Gastroesophageal sphincter (tissue), 4 donors: ENCODE results near the gene PRR15L. TPM values are rescaled to one million over a fixed set of nuclear protein-coding genes. Genes with fewer than 3 reads are reported as not detected.
A peak's percentile ranks its signal among the peaks of the same experiment; 100 is the strongest.

Experiments used
- ATAC-seq: fragments of 150-250 bp; one replicate; pipeline ENCODE4 v1.9.1; 2016; ENCODE audit warnings: mild to moderate bottlenecking, moderate library complexity
- H3K27ac ChIP-seq, 4 donors: fragments of 200-600 bp; sonication (generic) in 3 of 4; 1 replicate in 3 of 4; 2 replicates in 1 of 4; pipeline ENCODE4 v1.5.1; 2016 to 2019
- H3K27me3 ChIP-seq: fragments of 200-600 bp; sonication (generic); one replicate; pipeline ENCODE4 v1.5.1; 2019
- H3K36me3 ChIP-seq, 2 donors: fragments of 200-600 bp; sonication (generic); one replicate each; pipeline ENCODE4 v1.5.1; 2019; ENCODE audit warnings: control low read depth in 1 of 2
- H3K4me1 ChIP-seq, 3 donors: fragments of 200-600 bp; sonication (generic); 1 replicate in 2 of 3; 2 replicates in 1 of 3; pipeline ENCODE4 v1.5.1; 2016 to 2019; ENCODE audit warnings: control low read depth in 2 of 3
- H3K4me3 ChIP-seq, 2 donors: fragments of 200-600 bp; sonication (generic); one replicate each; pipeline ENCODE4 v1.5.1; 2019; ENCODE audit warnings: mild to moderate bottlenecking in 1 of 2, moderate library complexity in 1 of 2
- H3K9me3 ChIP-seq, 3 donors: fragments of 200-600 bp; sonication (generic); one replicate each; pipeline ENCODE4 v1.5.1; 2017 to 2019; ENCODE audit warnings: control low read depth in 2 of 3
- EP300 ChIP-seq: sonication (generic); formaldehyde crosslinking; IDR thresholded peaks from one replicate; pipeline ENCODE4 v1.6.1; 2017; ENCODE audit warnings: antibody characterized with exemption, mild to moderate bottlenecking
- POLR2A ChIP-seq, 2 donors: fragments of 450-650 bp; IDR thresholded peaks; one replicate each; pipeline ENCODE4 v1.6.1; 2017; ENCODE audit warnings: antibody characterized with exemption in 2 of 2, mild to moderate bottlenecking in 2 of 2, moderate library complexity in 1 of 2
- POLR2AphosphoS5 ChIP-seq: sonication (generic); formaldehyde crosslinking; IDR thresholded peaks from one replicate; pipeline ENCODE4 v1.6.1; 2017; ENCODE audit warnings: antibody characterized with exemption
- WGBS, 2 donors: methylation state at CpG; one replicate each; pipeline ENCODE4 v1.1.5; 2018; ENCODE audit warnings: low coverage in 1 of 2; 5-methylcytosine and 5-hydroxymethylcytosine counted together
- total RNA-seq, 4 donors: library from RNA; depleted of rRNA; stranded (reverse); fragments of >200 nt; gene quantifications; one replicate each; pipeline ENCODE4 v1.1.0, GENCODE V29; 2016
- TF ChIP-seq, protein P1 (sequence below), 4 experiments: fragments of 200-600 bp in 2 of 4; fragments of 450-650 bp in 2 of 4; sonication (generic) in 1 of 4; IDR thresholded peaks; one replicate each; pipeline ENCODE4 v1.5.1; 2017 to 2019; ENCODE audit warnings: antibody characterized with exemption in 4 of 4, mild to moderate bottlenecking in 2 of 4, moderate library complexity in 2 of 4

Gene PRR15L
- total RNA-seq, 4 donors from 2014 or later, result 0.19 to 3.5 TPM; not detected in 2

DNA sequence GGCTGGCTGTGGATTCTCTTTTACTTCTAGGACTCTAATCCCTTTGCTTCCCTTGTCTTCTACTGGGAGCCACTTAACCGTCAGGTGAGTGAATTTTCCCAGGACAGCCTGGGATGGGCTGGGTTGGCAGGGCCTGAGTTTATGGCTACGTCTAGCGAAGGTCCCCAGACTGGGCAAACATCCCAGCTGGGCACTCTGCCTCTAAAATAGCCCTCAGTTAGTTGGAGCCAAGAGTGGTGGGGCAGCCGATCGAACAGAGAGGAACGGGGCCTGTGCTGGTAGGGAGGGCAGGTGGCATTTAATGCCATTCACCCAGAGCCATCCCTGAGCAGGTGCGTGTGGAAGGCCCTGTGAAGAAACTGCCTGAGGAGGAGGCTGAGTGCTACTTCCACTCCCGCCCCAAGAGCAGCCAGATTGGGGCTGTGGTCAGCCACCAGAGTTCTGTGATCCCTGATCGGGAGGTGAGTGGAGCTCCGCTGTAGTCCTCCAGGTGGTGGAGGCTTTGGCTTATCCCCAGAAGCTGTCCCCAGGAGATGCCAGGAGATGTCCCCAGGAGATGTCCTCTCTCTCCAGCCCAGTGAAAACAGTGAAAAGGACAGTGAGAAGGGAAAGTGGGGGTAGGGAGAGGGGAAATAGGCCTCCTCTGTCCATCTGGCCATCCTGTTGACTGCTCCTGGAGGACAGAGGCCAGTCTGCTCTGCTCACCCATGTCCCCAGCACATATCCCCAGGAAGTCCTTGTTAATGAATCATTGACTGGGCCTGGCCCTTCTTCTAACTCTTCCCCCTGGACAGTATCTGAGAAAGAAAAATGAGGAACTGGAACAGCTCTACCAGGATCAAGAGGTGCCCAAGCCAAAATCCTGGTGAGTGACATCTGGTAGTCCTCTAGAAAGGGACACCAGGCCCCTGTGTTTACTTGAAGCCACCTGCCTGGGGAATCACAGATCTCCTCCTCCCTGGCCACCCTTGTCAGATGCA, 11.9 kb downstream of the PRR15L start:
- Histone ChIP-seq H3K36me3 (peaks cover 0 to 35% of the 10 kb centered on the region in 2 donors), H3K9me3 (no peaks in the 10 kb centered on the region), H3K4me3 (no peak overlapping the region), H3K4me1 (peaks cover 2 to 58% (median 18%) of the 10 kb centered on the region in 3 donors), H3K27me3 (no peaks in the 10 kb centered on the region), H3K27ac (peak overlapping the region in 1 of 4 donors; percentile 48)
- ATAC-seq, result no peak
- 70 to 79% methylated on average over 2 to 6 of the region's 10 CpGs for WGBS, 2 donors
- TF ChIP-seq POLR2A (IDR thresholded peaks at IDR 0.05) (no peak), EP300 (no peak), POLR2AphosphoS5 (no peak)
- TF ChIP-seq, protein P1, sequence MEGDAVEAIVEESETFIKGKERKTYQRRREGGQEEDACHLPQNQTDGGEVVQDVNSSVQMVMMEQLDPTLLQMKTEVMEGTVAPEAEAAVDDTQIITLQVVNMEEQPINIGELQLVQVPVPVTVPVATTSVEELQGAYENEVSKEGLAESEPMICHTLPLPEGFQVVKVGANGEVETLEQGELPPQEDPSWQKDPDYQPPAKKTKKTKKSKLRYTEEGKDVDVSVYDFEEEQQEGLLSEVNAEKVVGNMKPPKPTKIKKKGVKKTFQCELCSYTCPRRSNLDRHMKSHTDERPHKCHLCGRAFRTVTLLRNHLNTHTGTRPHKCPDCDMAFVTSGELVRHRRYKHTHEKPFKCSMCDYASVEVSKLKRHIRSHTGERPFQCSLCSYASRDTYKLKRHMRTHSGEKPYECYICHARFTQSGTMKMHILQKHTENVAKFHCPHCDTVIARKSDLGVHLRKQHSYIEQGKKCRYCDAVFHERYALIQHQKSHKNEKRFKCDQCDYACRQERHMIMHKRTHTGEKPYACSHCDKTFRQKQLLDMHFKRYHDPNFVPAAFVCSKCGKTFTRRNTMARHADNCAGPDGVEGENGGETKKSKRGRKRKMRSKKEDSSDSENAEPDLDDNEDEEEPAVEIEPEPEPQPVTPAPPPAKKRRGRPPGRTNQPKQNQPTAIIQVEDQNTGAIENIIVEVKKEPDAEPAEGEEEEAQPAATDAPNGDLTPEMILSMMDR (IDR thresholded peaks at IDR 0.05), result no peak

DNA sequence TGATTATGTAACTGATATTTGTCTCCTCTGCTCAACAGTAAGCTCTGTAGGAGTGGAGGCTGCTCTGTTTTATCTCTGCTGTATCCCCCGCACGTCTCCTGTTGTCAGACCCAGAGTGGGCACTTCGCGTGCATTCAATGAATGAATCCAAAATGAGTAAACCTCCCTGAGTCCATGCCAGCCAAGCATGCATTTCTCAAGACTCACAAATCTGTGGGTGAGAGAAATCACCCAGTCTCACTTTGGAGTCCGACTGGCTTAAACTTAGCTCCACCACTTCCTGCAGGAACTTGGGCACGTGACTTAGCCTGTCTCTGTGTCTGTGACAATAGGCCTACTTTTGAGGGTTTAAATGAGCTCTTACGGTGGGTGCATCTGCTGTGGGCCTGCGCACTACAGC, 12.6 kb downstream of the PRR15L start:
- ATAC-seq, result no peak
- Histone ChIP-seq H3K36me3 (peaks cover 0 to 35% of the 10 kb centered on the region in 2 donors), H3K4me1 (peaks cover 2 to 66% (median 20%) of the 10 kb centered on the region in 3 donors), H3K9me3 (no peaks in the 10 kb centered on the region), H3K27ac (no peak overlapping the region), H3K4me3 (no peak overlapping the region), H3K27me3 (no peaks in the 10 kb centered on the region)
- TF ChIP-seq, protein P1 (IDR thresholded peaks at IDR 0.05), result no peak
- no peak for TF ChIP-seq POLR2AphosphoS5
- no peak for TF ChIP-seq EP300
- TF ChIP-seq POLR2A (IDR thresholded peaks at IDR 0.05), result no peak
- WGBS, 2 donors, result 85 to 89% methylated on average over 4 to 6 of the region's 8 CpGs

DNA sequence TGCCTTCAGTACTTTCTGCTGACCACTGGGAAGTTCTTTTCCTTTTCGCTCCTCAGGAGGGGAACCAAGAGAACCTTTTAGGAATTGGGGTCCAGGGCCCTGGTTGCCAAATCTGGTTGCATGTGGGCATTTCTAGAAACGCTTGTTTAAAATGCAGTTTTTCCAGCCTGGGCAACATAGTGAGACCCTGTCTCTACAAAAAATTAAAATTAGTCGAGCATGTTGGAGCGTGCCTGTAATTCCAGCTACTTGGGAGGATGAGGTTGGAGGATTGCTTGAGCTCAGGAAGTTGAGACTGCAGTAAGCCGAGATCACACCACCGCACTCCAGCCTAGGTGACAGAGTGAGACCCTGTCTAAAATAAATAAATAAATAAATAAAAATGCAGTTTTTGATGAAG, 15.1 kb downstream of the PRR15L start:
- no peak for ATAC-seq
- Histone ChIP-seq H3K27me3 (no peaks in the 10 kb centered on the region), H3K4me3 (peak overlapping the region in 1 of 2 donors; percentile 94), H3K9me3 (no peaks in the 10 kb centered on the region), H3K27ac (peak overlapping the region in 2 of 4 donors; percentile 84 to 87), H3K4me1 (peaks cover 2 to 49% (median 13%) of the 10 kb centered on the region in 3 donors), H3K36me3 (peaks cover 0 to 27% of the 10 kb centered on the region in 2 donors)
- no peak for TF ChIP-seq POLR2A (IDR thresholded peaks at IDR 0.05)
- TF ChIP-seq, protein P1 (IDR thresholded peaks at IDR 0.05), result no peak
- no peak for TF ChIP-seq EP300
- no peak for TF ChIP-seq POLR2AphosphoS5
- 74% methylated on average over 6 of the region's 6 CpGs; no CpG with 5 or more reads in 1 of the 2 donors for WGBS, 2 donors

DNA sequence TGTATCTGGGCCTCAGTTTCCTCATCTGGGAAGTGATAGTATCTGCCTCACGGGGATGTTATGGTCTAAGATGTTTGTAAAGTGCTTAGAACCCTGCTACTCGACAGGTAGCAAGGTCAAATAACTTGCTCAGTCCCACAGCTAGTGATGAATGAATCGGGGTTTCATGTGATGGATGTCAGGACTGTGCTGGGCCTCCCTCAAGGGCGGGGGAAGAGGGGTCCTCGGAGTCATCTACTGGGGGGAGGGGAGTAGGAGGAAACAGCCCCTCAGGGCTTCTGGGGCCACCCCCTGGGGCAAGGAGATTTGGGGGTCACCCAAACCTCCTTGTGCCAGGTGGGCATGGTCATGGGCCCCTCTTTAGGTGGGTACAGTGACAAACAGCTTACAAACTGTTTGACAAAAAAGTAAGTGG, 15.6 kb downstream of the PRR15L start:
- Histone ChIP-seq H3K4me3 (peak overlapping the region; percentile 76 to 94), H3K36me3 (peaks cover 0 to 27% of the 10 kb centered on the region in 2 donors), H3K4me1 (peaks cover 2 to 48% (median 13%) of the 10 kb centered on the region in 3 donors), H3K27me3 (no peaks in the 10 kb centered on the region), H3K27ac (peak overlapping the region in 3 of 4 donors; percentile 75 to 87 (median 84)), H3K9me3 (no peaks in the 10 kb centered on the region)
- no peak for ATAC-seq
- TF ChIP-seq, protein P1 (IDR thresholded peaks at IDR 0.05), result no peak
- TF ChIP-seq POLR2A (IDR thresholded peaks at IDR 0.05) (no peak), POLR2AphosphoS5 (no peak), EP300 (no peak)
- 0 to 27% methylated on average over 2 to 3 of the region's 5 CpGs for WGBS, 2 donors
